H1 (cell line): ENCODE results near the gene GGA2. TPM values are rescaled to one million over a fixed set of nuclear protein-coding genes. Genes with fewer than 3 reads are reported as not detected.

ENCODE experiments used
- BACH1 ChIP-seq: IDR thresholded peaks from 2 replicates; pipeline ENCODE4 v1.6.1; 2012; ENCODE audit warnings: low read length, improper control_type of control experiment
- BRCA1 ChIP-seq: IDR thresholded peaks from 2 replicates; pipeline ENCODE4 v1.6.1; 2012; ENCODE audit warnings: low read depth, low read length, improper control_type of control experiment
- CBX8 ChIP-seq: fragments of 300-800, 300-1000 bp; sonication (generic); IDR thresholded peaks from 2 replicates; pipeline ENCODE4 v1.7.1; 2016; ENCODE audit warnings: low read depth, low read length, borderline replicate concordance
- JUND ChIP-seq: IDR thresholded peaks from 2 replicates; pipeline ENCODE4 v1.6.1; 2011; ENCODE audit warnings: mild to moderate bottlenecking, improper control_type of control experiment, low read length
- polyA plus RNA-seq, 7 experiments: library from polyadenylated mRNA; depleted of rRNA in 3 of 7; stranded (reverse) in 5 of 7; unstranded in 2 of 7; fragments of >200 nt in 5 of 7; fragments of 200-250 nt in 2 of 7; gene quantifications; 1 replicate in 5 of 7; 2 replicates in 1 of 7; 4 replicates in 1 of 7; pipeline versions ENCODE4 v1.2.1 to v1.2.3, GENCODE V29; 2011 to 2013; ENCODE audit warnings: missing spikeins in 2 of 7, mixed read lengths in 2 of 7
- total RNA-seq: library from RNA; stranded (reverse); fragmentation: NEBNext Ultra II Directional; extraction: Animal tissue kit (Norgen Biotek cat#: 25700); gene quantifications from 2 replicates; pipeline ENCODE4 v1.2.1, GENCODE V29; 2021
- TF ChIP-seq, protein P1 (sequence below): IDR thresholded peaks from 2 replicates; pipeline ENCODE4 v1.6.1; 2012; ENCODE audit warnings: inconsistent platforms

Gene GGA2
- total and polyA plus RNA-seq, 2 of the 8 experiments (the other 6 are each of a cell fraction or from before 2014, with no cell fraction given): 65.8 to 114 TPM

DNA sequence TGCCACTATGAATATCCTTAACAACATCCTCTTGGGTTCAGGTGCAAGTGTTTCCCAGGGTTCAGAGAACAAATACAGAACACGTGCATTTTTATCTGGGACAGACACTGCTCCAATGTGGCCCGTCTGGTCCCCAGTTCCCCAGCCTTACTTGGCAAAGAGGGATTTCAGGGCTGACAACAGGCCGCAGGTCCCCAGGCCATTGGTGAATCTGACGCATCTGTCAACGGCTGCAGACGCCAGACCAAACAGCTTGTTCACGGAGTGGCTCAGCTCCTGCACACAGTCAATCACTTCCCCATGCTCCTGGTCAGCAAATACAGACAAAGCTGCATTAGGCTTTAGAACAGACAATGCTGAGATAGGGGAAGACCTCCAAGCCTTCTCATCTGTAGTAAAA lies 93.5 kb downstream of the GGA2 start (continued):
- TF ChIP-seq CBX8 (no peak), BRCA1 (no peak), BACH1 (no peak), JUND (no peak)
- TF ChIP-seq, protein P1, sequence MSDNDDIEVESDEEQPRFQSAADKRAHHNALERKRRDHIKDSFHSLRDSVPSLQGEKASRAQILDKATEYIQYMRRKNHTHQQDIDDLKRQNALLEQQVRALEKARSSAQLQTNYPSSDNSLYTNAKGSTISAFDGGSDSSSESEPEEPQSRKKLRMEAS: no peak
- TF ChIP-seq, all 59 proteins: peak for 0
